Suppressor macrophage treated with lipopolysaccharide for 4 hours (primary cell): ENCODE data around the gene FLRT1.

Source experiments
- DNase-seq: peaks from one replicate; pipeline ENCODE4 v3.0.0-alpha.2; 2020

The FLRT1 gene

DNA sequence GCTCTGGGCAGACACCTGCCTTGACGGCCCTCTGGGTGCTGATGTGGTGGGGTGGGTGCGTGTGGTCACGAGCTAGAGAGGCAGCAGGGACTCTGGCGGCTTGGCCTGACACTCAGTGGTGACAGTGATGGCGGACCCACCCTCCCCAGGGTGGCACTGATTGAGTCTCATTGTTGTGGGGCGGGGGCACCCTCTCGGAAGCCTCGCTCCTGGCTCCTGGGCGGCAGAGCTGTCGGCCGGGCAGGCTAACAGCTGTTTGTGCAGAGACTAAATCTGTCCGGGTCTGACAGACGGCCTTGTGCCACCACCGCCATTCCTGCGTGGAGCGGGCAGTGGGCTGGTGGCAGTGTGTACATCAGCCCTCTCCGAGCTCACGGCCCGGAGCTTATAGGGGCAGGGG lies 15.6 kb downstream of the FLRT1 start:
- DNase-seq = no peak

- DNase-seq = no peak
Measured at GRCh38 chr11:64052436-64052835, 16.7 kb downstream of the FLRT1 start.

DNA sequence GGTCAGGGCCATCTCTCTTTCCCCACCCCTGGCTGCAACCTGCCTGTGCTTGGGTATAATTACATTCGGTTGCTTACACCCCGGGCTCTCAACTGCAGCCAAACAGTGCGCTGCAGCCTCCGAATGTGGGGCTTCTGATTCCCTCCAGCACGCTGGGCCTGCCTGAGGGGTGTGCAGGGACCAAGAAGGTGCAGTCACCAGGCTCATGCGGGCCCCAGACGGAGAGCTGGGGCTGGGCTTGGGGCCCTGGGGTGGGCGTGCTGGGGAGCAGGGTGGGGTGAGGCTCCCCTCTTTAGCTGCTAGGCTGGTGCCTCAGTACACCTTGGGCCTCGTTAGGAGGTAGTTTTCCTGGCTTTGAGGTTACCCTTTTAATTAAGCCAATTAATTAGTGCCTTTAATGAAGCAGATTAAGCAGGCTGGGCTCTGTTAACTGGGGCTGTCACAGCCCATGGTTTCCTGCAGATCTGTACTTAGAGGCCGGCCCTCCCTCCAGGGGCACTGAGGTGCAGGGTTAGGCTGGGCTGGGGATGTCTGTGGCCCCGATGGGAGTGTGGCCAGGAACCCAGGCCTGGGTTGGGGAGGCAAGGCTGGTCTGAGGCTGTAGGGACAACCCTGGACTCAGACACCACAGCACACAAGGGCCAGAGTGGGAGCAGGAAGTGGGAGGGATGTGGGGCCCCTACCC lies 17.3 kb downstream of the FLRT1 start:
- no peak for DNase-seq

DNA sequence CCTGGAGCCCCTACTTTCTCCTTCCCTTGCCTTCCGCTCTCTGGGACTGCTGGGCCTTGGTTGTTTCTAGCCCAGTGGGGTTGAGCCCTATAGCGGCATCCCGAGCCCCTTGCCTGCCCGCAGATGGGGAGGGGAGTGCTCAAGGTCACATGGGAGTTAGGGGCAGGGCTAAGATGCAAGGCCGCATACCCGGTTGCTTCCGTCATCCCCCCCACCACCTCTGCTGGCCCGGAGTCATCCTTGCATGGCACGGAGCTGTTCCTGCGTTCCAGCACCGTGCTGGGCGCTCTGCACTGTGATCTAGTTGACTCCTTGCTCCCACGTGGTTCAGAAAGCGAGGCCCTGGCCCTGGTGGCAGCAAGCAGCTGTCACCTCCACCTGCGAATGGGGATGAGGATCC lies 18.0 kb downstream of the FLRT1 start:
- DNase-seq = no peak

DNA sequence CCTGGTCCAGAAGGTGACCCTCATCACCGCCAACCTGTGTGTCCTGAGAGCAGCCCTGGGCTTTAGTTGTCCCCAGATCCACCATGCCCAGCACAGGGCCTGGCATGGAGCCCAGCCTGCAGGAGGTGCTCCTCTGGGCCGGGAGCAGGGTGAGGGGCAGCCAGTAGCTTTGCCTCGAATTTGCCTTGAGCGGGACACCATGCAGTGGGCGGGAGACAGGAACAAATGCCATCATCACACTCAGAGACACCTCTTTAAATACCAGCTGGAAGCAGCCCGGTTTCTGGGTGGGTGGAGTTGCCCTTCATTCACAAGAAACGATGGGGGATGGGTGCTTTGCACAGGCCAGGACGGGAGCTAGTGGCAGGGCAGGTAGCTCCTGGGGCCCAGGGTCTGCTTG lies 19.3 kb downstream of the FLRT1 start:
- no peak for DNase-seq

DNA sequence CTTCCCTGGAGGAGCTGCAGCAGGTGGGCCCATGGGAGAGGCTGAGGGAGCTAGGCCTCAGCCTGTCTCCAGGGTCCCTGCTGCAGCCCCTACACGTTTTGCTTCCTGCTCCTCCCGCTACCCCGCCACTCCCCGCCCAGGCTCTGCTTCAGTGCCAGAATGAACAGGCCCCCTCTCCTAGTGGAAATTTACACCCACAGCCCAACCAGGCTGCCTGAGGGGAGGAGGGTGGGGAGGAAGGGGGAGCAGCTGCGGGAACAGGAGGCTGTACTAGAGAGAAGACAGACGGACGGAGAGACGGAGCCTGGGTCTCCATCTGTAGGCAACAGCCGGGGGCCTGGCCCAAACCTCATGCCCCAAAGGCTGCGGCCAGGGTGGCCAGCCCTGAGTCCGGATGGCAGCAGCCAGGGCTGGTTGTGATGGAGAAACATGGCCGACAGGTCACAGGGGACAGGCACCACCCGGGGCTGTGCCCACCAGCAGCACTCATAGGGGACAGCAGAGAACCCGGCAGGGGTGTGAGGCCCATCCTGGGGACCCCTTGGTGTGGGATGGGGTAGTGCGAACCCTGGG lies 20.6 kb downstream of the FLRT1 start:
- no peak for DNase-seq

- no peak for DNase-seq
Measured at GRCh38 chr11:64056861-64057260, 21.1 kb downstream of the FLRT1 start.

DNA sequence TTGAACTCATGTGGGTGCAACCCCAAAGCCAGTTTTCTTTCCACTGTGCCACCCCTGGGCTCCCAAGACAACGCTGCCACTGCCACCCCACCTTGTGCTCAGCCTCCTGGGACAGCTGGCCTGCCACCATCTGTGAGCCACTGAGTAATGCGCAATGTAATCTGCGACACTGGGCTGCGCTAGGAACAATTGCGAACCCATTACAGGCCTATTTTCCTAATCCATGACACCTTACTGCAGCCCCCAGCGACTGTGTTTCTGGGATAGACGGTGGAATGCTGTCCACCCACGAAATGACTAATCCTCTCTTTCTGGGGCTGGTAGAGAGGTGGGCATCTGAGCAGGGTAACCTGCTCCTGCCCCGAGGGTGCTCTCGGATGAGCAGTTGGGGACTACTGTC lies 22.2 kb downstream of the FLRT1 start:
- DNase-seq = no peak

- DNase-seq = no peak
Measured at GRCh38 chr11:64058494-64058893, 22.8 kb downstream of the FLRT1 start.

DNA sequence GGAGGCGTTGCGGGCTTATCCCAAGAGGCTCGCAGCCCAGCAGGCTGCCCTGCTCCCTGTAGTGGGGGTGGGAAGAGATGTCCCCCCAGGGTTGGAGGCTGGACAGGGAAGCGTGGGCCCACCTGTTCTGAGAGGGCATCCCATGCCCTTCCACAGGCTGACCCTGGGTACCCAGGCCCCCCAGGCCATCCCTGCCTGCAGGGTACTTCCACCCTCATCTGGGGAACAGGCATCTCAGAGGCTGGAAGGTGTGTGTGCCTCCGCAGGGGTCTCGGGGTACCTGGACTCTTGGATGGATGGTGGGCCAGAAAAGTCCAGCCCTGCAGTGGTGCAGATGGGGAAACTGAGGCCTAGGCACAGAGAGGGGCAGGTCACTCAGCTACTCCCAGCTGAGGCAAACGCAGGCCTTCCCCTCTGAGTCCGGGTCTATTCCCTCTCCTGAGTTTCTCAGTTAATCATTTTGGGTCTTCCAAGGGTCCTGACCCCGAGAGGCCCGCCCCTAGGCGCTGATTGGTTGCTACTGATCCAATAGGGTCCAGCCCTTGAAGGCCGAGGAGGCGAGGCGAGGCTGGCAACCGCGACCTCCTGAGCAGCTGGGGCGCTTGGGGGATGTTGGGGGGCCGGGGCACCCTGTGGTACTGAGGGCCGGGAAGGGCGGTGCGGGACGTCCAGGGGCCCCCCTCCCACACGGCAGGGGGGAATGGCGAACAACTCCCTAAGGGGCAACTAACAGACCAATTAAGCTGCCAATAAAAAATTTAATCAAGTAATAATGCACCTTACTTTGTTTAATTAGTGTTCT lies 23.8 kb downstream of the FLRT1 start:
- no peak for DNase-seq

DNA sequence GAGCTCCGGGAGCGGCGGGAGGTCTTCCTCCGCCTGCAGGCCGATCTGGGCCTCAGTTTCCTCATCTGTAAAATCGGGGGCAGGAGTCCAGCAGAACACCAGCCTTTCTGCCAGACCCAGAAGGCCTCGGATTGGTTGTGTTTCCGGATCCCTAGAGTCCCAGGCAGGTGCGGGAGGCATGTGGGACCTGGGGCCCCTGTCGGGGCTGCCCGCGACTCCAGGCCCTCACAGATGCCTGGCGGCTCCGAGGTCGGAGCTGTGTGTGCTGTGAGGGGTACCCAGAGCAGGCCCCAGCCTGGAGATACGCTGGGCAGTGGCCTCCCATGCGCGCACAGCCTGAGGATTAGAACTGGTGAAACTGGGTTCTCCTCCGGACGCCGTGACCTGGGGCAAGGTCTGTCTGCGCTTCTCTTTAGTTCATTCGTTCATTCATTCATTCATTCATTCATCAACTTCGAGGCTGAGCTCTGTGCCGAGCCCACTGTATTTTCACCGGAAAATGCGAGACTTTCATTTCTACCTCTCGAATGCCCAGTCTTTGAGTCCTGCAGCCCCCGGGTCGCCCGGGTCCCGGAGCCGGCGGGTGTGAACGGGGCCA lies 24.6 kb downstream of the FLRT1 start:
- DNase-seq = no peak

GRCh38 chr11:64060861-64061444 lies 25.2 kb downstream of the FLRT1 start:
- DNase-seq = peak; percentile 62

- no peak for DNase-seq
Measured at GRCh38 chr11:64062185-64063039, 26.7 kb downstream of the FLRT1 start.

DNA sequence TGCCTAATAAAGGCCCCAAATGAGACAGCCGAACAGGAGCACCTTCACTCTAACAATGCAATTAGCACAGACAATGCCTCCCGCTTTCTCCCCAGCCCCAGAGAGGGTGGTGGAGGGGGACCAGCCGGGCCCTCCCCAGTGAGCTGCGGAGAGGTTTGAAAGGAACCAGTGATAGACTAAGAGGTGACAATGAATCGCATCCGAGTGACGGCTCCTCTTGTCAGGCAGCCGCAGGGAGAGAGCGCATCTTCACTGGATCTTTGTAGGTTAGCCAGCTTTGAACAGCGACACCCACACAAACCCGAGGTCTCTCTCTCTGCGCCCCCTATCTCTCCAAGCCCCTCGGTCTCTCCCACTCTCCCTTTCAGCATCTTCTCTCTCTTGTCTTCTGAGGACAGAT lies 28.0 kb downstream of the FLRT1 start:
- DNase-seq = no peak

- no peak for DNase-seq
Measured at GRCh38 chr11:64064374-64065140, 28.8 kb downstream of the FLRT1 start.

DNA sequence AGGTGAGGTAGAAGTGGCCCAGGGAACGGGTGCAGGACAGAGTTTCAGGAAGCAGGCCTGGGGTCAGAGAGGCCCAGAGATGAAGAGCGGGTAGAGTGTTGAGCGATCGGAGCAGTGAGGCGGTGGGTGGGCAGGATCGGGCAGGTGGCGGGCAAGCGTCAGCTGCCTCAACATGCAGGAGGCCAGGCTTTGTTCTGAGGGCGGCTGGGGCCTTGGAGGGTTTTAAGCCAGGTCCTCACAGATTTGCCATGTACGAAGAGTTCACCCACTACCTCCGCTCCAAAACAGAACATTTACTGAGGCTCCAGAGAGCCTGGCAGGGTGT lies 29.4 kb downstream of the FLRT1 start:
- DNase-seq = no peak

DNA sequence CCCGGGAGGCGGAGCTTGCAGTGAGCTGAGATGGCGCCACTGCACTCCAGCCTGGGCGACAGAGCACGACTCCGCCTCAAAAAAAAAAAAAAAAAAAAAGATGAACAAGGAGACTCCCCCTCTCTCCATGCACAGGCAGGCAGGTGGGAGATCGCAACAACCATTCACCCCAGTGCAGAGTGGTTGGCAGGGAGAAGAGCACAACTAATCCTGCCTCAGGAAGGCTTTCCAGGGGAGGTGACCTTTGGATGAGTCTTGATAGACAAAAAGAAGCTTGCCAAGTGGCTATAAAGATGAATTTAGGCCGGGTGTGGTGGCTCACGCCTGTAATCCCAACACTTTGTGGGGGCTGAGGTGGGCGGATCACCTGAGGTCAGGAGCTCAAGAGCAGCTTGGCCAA lies 30.0 kb downstream of the FLRT1 start:
- no peak for DNase-seq

- DNase-seq = no peak
Measured at GRCh38 chr11:64067230-64067993, 31.7 kb downstream of the FLRT1 start.

DNA sequence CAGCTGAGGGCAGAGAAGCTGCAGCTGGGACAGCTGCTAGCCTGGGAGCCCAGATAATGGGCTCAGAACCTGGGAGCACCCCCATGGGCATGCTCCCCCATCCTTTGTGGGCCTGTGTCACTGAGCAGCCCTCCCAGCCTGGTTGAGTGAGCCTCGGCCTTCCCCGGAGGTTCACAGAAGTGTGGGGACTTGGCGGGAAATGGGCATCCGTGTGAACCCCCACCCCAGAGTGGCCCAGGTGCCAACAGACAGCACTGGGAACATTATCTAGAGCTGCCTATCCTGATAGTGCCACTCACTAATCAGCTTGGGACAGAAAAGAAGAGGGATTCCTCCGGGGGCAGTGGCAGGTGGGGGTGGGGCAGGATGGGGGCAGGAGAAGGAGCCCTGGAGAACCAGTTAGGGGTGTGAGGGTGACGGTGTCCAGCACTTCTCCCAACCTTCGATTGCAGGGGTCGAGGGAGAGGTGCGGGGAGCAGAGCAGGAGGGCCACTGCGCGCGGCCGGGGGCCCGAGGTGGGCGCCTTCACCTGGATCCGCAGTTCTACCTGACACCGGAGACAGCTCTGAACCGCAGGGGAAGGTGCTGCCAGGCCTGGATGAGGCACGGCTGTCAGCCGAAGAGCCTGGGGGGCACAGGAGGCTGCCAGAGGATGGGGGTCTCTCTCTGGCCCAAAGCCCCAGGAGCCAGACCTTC lies 33.1 kb downstream of the FLRT1 start:
- no peak for DNase-seq
